SK-N-SH treated with all-trans-retinoic acid at 6 μM for 48 hours (cell line): ENCODE data around the gene CHAF1A.

ENCODE experiments used
- ATAC-seq: fragments of 200-7000 bp; cut with Tn5 transposase; 3 replicates; pipeline ENCODE4 v1.9.1; 2020; ENCODE audit warnings: mild to moderate bottlenecking, moderate library complexity
- BACH2 ChIP-seq: fragments of 250-450 bp; sonication (Bioruptor Pico); IDR thresholded peaks from 2 replicates; pipeline ENCODE4 v1.9.0; 2021; ENCODE audit warnings: mild to moderate bottlenecking, borderline replicate concordance
- CREB5 ChIP-seq: fragments of 250-450 bp; sonication (Bioruptor Pico); IDR thresholded peaks from 2 replicates; pipeline ENCODE4 v1.5.1; 2020; ENCODE audit warnings: low read depth, mild to moderate bottlenecking, moderate library complexity
- CSDC2 ChIP-seq: fragments of 250-450 bp; sonication (Bioruptor Pico); IDR thresholded peaks from 2 replicates; pipeline ENCODE4 v1.5.0; 2020; ENCODE audit warnings: mild to moderate bottlenecking, moderate library complexity
- CSRNP3 ChIP-seq: fragments of 250-450 bp; sonication (Bioruptor Pico); IDR thresholded peaks from 2 replicates; pipeline ENCODE4 v1.5.1; 2021; ENCODE audit warnings: mild to moderate bottlenecking, moderate library complexity
- ESRRG ChIP-seq: fragments of 250-450 bp; sonication (Bioruptor Pico); IDR thresholded peaks from 2 replicates; pipeline ENCODE4 v1.6.1; 2021; ENCODE audit warnings: mild to moderate bottlenecking
- GLIS3 ChIP-seq: fragments of 250-450 bp; sonication (Bioruptor Pico); IDR thresholded peaks from 2 replicates; pipeline ENCODE4 v1.5.0; 2020; ENCODE audit warnings: mild to moderate bottlenecking, moderate library complexity
- ISL1 ChIP-seq: fragments of 250-450 bp; sonication (Bioruptor Pico); IDR thresholded peaks from 2 replicates; pipeline ENCODE4 v2.1.2; 2022; ENCODE audit warnings: mild to moderate bottlenecking, moderate library complexity
- OSR1 ChIP-seq: fragments of 250-450 bp; sonication (Bioruptor Pico); IDR thresholded peaks from 2 replicates; pipeline ENCODE4 v1.8.0; 2022; ENCODE audit warnings: moderate library complexity, mild to moderate bottlenecking, inconsistent platforms
- PPARA ChIP-seq: fragments of 250-450 bp; sonication (Bioruptor Pico); IDR thresholded peaks from 2 replicates; pipeline ENCODE4 v1.5.0; 2020; ENCODE audit warnings: mild to moderate bottlenecking, borderline replicate concordance
- RARB ChIP-seq: fragments of 250-450 bp; sonication (Bioruptor Pico); IDR thresholded peaks from 2 replicates; pipeline ENCODE4 v1.8.0; 2021; ENCODE audit warnings: mild to moderate bottlenecking, moderate library complexity
- SNAI2 ChIP-seq: fragments of 250-450 bp; sonication (Bioruptor Pico); IDR thresholded peaks from 2 replicates; pipeline ENCODE4 v1.5.0; 2020; ENCODE audit warnings: mild to moderate bottlenecking, moderate library complexity
- TCF4 ChIP-seq: fragments of 250-450 bp; sonication (Bioruptor Pico); IDR thresholded peaks from 2 replicates; pipeline ENCODE4 v1.8.0; 2021; ENCODE audit warnings: mild to moderate bottlenecking, moderate library complexity, borderline replicate concordance
- TOX ChIP-seq: fragments of 250-450 bp; sonication (Bioruptor Pico); IDR thresholded peaks from 2 replicates; pipeline ENCODE4 v1.8.0; 2021; ENCODE audit warnings: mild to moderate bottlenecking, moderate library complexity, borderline replicate concordance
- ZC3H10 ChIP-seq: fragments of 250-450 bp; sonication (Bioruptor Pico); IDR thresholded peaks from 2 replicates; pipeline ENCODE4 v1.5.1; 2021; ENCODE audit warnings: mild to moderate bottlenecking, moderate library complexity
- ZFP3 ChIP-seq: fragments of 250-450 bp; sonication (Bioruptor Pico); IDR thresholded peaks from 2 replicates; pipeline ENCODE4 v1.5.0; 2020; ENCODE audit warnings: mild to moderate bottlenecking, moderate library complexity
- ZFP30 ChIP-seq: fragments of 450-650 bp; formaldehyde crosslinking; IDR thresholded peaks from 2 replicates; pipeline ENCODE4 v1.5.0; 2022; ENCODE audit warnings: mild to moderate bottlenecking, moderate library complexity
- ZNF70 ChIP-seq: fragments of 450-650 bp; formaldehyde crosslinking; IDR thresholded peaks from 2 replicates; pipeline ENCODE4 v1.5.0; 2020; ENCODE audit warnings: mild to moderate bottlenecking, moderate library complexity
- ZNF8 ChIP-seq: fragments of 450-650 bp; formaldehyde crosslinking; IDR thresholded peaks from 2 replicates; pipeline ENCODE4 v1.5.0; 2020; ENCODE audit warnings: mild to moderate bottlenecking, moderate library complexity
- TF ChIP-seq, protein P1 (sequence below): fragments of 250-450 bp; sonication (Bioruptor Pico); IDR thresholded peaks from 2 replicates; pipeline ENCODE4 v1.8.0; 2021; ENCODE audit warnings: low read depth, mild to moderate bottlenecking, moderate library complexity, borderline replicate concordance
- TF ChIP-seq, protein P2 (sequence below): fragments of 250-450 bp; sonication (Bioruptor Pico); IDR thresholded peaks from 2 replicates; pipeline ENCODE4 v1.5.0; 2020; ENCODE audit warnings: mild to moderate bottlenecking, moderate library complexity
- TF ChIP-seq, protein P3 (sequence below): fragments of 250-450 bp; sonication (Bioruptor Pico); IDR thresholded peaks from 2 replicates; pipeline ENCODE4 v1.8.0; 2020; ENCODE audit warnings: mild to moderate bottlenecking, moderate library complexity, borderline replicate concordance

The CHAF1A gene

DNA sequence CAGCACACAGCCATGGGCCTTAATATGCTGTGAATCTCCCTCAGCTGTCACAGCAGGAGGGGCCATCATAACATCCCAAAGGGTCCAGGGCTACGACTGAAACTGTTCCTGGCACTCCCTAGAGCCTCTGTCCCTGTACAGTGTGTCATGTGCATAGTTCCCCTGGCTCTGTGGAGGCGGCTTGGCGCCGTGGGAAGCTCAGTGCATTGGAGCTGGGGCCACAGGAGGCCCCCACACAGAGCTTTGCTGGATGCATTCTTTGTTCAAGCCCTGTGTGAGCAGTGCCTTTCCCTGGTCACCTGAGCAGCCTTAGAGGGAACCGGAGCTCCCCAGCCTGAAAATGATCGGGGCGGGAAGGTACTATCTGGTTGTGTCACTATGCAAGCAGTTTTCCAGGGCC, 33.8 kb downstream of the CHAF1A start:
- TF ChIP-seq RARB (CRISPR knock-in tag) (no peak), GLIS3 (CRISPR knock-in tag) (no peak), ZFP30 (no peak), PPARA (no peak), SNAI2 (no peak), CSDC2 (no peak), CREB5 (CRISPR knock-in tag) (no peak), ZNF8 (CRISPR knock-in tag) (no peak), OSR1 (CRISPR knock-in tag) (no peak), ZC3H10 (CRISPR knock-in tag) (no peak), ISL1 (CRISPR knock-in tag) (no peak), CSRNP3 (CRISPR knock-in tag) (no peak), BACH2 (CRISPR knock-in tag) (no peak), TCF4 (CRISPR knock-in tag) (no peak)
- TF ChIP-seq, protein P1, sequence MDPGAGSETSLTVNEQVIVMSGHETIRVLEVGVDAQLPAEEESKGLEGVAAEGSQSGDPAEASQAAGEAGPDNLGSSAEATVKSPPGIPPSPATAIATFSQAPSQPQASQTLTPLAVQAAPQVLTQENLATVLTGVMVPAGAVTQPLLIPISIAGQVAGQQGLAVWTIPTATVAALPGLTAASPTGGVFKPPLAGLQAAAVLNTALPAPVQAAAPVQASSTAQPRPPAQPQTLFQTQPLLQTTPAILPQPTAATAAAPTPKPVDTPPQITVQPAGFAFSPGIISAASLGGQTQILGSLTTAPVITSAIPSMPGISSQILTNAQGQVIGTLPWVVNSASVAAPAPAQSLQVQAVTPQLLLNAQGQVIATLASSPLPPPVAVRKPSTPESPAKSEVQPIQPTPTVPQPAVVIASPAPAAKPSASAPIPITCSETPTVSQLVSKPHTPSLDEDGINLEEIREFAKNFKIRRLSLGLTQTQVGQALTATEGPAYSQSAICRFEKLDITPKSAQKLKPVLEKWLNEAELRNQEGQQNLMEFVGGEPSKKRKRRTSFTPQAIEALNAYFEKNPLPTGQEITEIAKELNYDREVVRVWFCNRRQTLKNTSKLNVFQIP (CRISPR knock-in tag), result no peak
- TF ChIP-seq, protein P2, sequence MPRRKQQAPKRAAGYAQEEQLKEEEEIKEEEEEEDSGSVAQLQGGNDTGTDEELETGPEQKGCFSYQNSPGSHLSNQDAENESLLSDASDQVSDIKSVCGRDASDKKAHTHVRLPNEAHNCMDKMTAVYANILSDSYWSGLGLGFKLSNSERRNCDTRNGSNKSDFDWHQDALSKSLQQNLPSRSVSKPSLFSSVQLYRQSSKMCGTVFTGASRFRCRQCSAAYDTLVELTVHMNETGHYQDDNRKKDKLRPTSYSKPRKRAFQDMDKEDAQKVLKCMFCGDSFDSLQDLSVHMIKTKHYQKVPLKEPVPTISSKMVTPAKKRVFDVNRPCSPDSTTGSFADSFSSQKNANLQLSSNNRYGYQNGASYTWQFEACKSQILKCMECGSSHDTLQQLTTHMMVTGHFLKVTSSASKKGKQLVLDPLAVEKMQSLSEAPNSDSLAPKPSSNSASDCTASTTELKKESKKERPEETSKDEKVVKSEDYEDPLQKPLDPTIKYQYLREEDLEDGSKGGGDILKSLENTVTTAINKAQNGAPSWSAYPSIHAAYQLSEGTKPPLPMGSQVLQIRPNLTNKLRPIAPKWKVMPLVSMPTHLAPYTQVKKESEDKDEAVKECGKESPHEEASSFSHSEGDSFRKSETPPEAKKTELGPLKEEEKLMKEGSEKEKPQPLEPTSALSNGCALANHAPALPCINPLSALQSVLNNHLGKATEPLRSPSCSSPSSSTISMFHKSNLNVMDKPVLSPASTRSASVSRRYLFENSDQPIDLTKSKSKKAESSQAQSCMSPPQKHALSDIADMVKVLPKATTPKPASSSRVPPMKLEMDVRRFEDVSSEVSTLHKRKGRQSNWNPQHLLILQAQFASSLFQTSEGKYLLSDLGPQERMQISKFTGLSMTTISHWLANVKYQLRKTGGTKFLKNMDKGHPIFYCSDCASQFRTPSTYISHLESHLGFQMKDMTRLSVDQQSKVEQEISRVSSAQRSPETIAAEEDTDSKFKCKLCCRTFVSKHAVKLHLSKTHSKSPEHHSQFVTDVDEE, result no peak
- TF ChIP-seq, protein P3, sequence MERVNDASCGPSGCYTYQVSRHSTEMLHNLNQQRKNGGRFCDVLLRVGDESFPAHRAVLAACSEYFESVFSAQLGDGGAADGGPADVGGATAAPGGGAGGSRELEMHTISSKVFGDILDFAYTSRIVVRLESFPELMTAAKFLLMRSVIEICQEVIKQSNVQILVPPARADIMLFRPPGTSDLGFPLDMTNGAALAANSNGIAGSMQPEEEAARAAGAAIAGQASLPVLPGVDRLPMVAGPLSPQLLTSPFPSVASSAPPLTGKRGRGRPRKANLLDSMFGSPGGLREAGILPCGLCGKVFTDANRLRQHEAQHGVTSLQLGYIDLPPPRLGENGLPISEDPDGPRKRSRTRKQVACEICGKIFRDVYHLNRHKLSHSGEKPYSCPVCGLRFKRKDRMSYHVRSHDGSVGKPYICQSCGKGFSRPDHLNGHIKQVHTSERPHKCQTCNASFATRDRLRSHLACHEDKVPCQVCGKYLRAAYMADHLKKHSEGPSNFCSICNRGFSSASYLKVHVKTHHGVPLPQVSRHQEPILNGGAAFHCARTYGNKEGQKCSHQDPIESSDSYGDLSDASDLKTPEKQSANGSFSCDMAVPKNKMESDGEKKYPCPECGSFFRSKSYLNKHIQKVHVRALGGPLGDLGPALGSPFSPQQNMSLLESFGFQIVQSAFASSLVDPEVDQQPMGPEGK (CRISPR knock-in tag), result no peak
- no peak for ATAC-seq

- ATAC-seq, result no peak
- TF ChIP-seq TOX (CRISPR knock-in tag), result no peak
- TF ChIP-seq ZFP3, result no peak
- TF ChIP-seq, protein P1 (CRISPR knock-in tag), result no peak
- no peak for TF ChIP-seq CSDC2
- TF ChIP-seq ZC3H10 (CRISPR knock-in tag), result no peak
- TF ChIP-seq BACH2 (CRISPR knock-in tag), result no peak
- TF ChIP-seq CREB5 (CRISPR knock-in tag), result no peak
- TF ChIP-seq OSR1 (CRISPR knock-in tag), result no peak
- TF ChIP-seq ESRRG (CRISPR knock-in tag), result no peak
- TF ChIP-seq, protein P3 (CRISPR knock-in tag), result no peak
- TF ChIP-seq ZNF70 (CRISPR knock-in tag), result no peak
- no peak for TF ChIP-seq TCF4 (CRISPR knock-in tag)
Observed at GRCh38 chr19:4437103-4437502, 34.7 kb downstream of the CHAF1A start.
